OCI-LY7 (cell line): Measurements from ENCODE around the gene IGSF22. TPM values are rescaled to one million over a fixed set of nuclear protein-coding genes. Genes with fewer than 3 reads are reported as not detected.

Experiments
- BruUV-seq: library from RNA; stranded (reverse); fragments of 400-500 nt; replicated peaks from 2 replicates; lab custom pipeline; 2021; lab: Mats Ljungman, UMichigan
- CTCF ChIA-PET: fragments of 300-600 bp; sonication (Branson Sonifier 250); formaldehyde crosslinking; loops from one replicate; lab custom pipeline; 2022; ENCODE audit warnings: antibody characterized with exemption; ENCODE audit not compliant: unreplicated experiment; lab: Charles Lee
- POLR2A ChIA-PET: fragments of 300-600 bp; sonication (Branson Sonifier 250); formaldehyde crosslinking; loops from one replicate; lab custom pipeline; 2022; ENCODE audit warnings: antibody characterized with exemption; lab: Charles Lee
- DNase-seq: peaks from one replicate; pipeline ENCODE4 v3.0.0-alpha.2; 2015; ENCODE audit warnings: low spot score
- H2AFZ ChIP-seq: fragments of 200-600 bp; sonication (generic), shearing (Covaris generic); 2 replicates; pipeline ENCODE4 v1.6.1; 2014; ENCODE audit warnings: mild to moderate bottlenecking, antibody characterized with exemption, low read length, moderate library complexity
- H3K27ac ChIP-seq: fragments of 200-600 bp; sonication (generic); 2 replicates; pipeline ENCODE4 v1.5.1; 2014; ENCODE audit warnings: mixed run types, low read depth, mild to moderate bottlenecking, moderate library complexity, low read length, inconsistent platforms; ENCODE audit not compliant: poor library complexity, severe bottlenecking
- H3K36me3 ChIP-seq: fragments of 200-600 bp; sonication (generic); 2 replicates; pipeline ENCODE4 v1.6.1; 2014; ENCODE audit warnings: mild to moderate bottlenecking, antibody characterized with exemption, low read length, moderate library complexity, mixed read lengths; ENCODE audit not compliant: insufficient read depth
- H3K4me1 ChIP-seq: fragments of 200-600 bp; sonication (generic); 2 replicates; pipeline ENCODE4 v1.5.1; 2014; ENCODE audit warnings: mild to moderate bottlenecking, low read length; ENCODE audit not compliant: insufficient read depth, poor library complexity, severe bottlenecking
- H3K4me2 ChIP-seq: fragments of 200-600 bp; sonication (generic); 2 replicates; pipeline ENCODE4 v1.6.1; 2014; ENCODE audit warnings: mild to moderate bottlenecking, low read length
- H3K4me3 ChIP-seq: fragments of 200-600 bp; sonication (generic); 2 replicates; pipeline ENCODE4 v1.5.1; 2014; ENCODE audit warnings: mild to moderate bottlenecking, low read depth, low read length; ENCODE audit not compliant: poor library complexity, severe bottlenecking
- H3K79me2 ChIP-seq: fragments of 200-600 bp; sonication (generic); 2 replicates; pipeline ENCODE4 v1.6.1; 2016; ENCODE audit warnings: low read depth, mild to moderate bottlenecking, low read length, moderate library complexity, mixed read lengths; ENCODE audit not compliant: insufficient read depth
- H3K9me2 ChIP-seq: fragments of 200-600 bp; sonication (generic); 2 replicates; pipeline ENCODE4 v1.6.1; 2016; ENCODE audit warnings: mild to moderate bottlenecking, low read length, mixed read lengths; ENCODE audit not compliant: insufficient read depth
- H3K9me3 ChIP-seq: fragments of 200-600 bp; sonication (generic); 2 replicates; pipeline ENCODE4 v1.6.1; 2014; ENCODE audit warnings: mild to moderate bottlenecking, mixed run types, low read length, mixed read lengths
- H4K20me1 ChIP-seq: fragments of 200-600 bp; sonication (generic); 2 replicates; pipeline ENCODE4 v1.6.1; 2014; ENCODE audit warnings: mild to moderate bottlenecking, antibody characterized with exemption, low read length, moderate library complexity, mixed read lengths; ENCODE audit not compliant: insufficient read depth
- CTCF ChIP-seq: fragments of 200-600 bp; sonication (generic); conservative IDR thresholded peaks from 2 replicates; pipeline ENCODE4 v1.5.1; 2014; ENCODE audit warnings: mild to moderate bottlenecking, antibody characterized with exemption, low read length, moderate library complexity, mixed read lengths
- EZH2phosphoT487 ChIP-seq: fragments of 200-600 bp; sonication (generic); IDR thresholded peaks from 2 replicates; pipeline ENCODE4 v1.6.1; 2018; ENCODE audit warnings: low read depth, borderline replicate concordance, mild to moderate bottlenecking, mixed run types, antibody characterized with exemption, low read length, moderate library complexity, mixed read lengths
- intact Hi-C: fragments of 100-400 bp; cut with micrococcal nuclease; formaldehyde crosslinking; loops from one replicate; pipeline ENCODE4 v1.10.0; 2022; ENCODE audit not compliant: unreplicated experiment
- total RNA-seq, 2 experiments: library from RNA; depleted of rRNA in 1 of 2; stranded (reverse); fragments of >200 nt in 1 of 2; shearing (Covaris generic) in 1 of 2; gene quantifications; 2 replicates each; pipeline ENCODE4 v1.2.3, GENCODE V29; 2014 to 2022

IGSF22 gene
- total RNA-seq, 2 experiments from 2014 or later, result not detected

DNA sequence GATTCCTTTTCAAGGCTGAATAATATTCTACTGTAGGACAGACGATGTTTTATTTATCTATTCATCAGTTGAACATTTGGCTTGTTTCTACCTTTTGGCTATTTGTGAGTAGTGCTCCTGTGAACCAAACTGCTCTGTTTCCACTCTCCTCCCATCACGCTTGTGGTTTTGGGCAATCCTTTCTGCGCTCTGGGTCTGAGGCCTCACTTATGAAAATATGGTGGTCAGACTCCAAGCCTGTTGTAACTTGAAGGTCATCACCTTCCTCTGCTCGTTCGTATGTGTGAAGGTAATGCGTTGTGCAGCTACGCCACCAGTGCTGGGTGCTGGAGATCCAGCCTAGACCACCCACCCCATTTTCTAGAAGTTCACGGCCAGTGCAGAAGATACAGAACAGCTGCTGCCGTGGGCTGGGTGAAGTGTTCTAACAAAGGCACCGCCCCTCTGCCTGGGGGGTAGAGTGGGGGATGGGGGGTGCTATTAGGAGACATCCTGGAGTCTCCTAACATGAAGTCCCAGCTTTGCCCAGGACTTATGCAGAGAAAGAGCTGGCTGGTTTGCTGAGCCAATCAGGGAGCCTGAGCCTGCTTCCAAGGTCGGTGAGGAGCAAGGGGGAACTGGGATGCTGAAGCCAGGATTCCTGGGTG lies 44.6 kb upstream of the IGSF22 start:
- ChIA-PET CTCF (no interaction called here), POLR2A (no interaction called here)
- Histone ChIP-seq H3K9me3 (no peaks in the 10 kb centered on the region), H3K27ac (no peak overlapping the region), H3K4me2 (no peak overlapping the region), H3K4me1 (peaks cover 19% of the 10 kb centered on the region), H3K9me2 (no peaks in the 10 kb centered on the region), H3K36me3 (no peaks in the 10 kb centered on the region), H3K79me2 (no peaks in the 10 kb centered on the region), H3K4me3 (no peak overlapping the region), H2AFZ (no peak overlapping the region), H4K20me1 (no peaks in the 10 kb centered on the region)
- intact Hi-C loops, result no loop called here
- no peak for DNase-seq
- TF ChIP-seq EZH2phosphoT487, result no peak
- no TSS peak for BruUV-seq

GRCh38 chr11:18769802-18770456 lies 43.9 kb upstream of the IGSF22 start:
- intact Hi-C loops, result loop anchor here (10.0 kb wide), 1 partner anchor 225 kb away; no protein-coding TSS in a partner anchor
- Histone ChIP-seq H3K4me1 (peaks cover 19% of the 10 kb centered on the region), H3K9me3 (no peaks in the 10 kb centered on the region), H3K36me3 (no peaks in the 10 kb centered on the region), H3K79me2 (no peaks in the 10 kb centered on the region), H3K4me3 (no peak overlapping the region), H3K9me2 (no peaks in the 10 kb centered on the region), H4K20me1 (no peaks in the 10 kb centered on the region), H3K4me2 (no peak overlapping the region), H2AFZ (no peak overlapping the region), H3K27ac (no peak overlapping the region)
- CTCF ChIA-PET, result no interaction called here
- peak; percentile 20 for DNase-seq
- no TSS peak for BruUV-seq
- no peak for TF ChIP-seq CTCF
- no peak for TF ChIP-seq EZH2phosphoT487
- POLR2A ChIA-PET, result interaction anchor here (1.4 kb wide), 1 partner anchor 26 kb away, joined by 5 read pairs; no protein-coding TSS in a partner anchor

- TF ChIP-seq CTCF (no peak), EZH2phosphoT487 (no peak)
- no peak for DNase-seq
- ChIA-PET POLR2A (interaction anchor here (0.6 to 1.4 kb wide), 3 partner anchors 15 to 196 kb away, joined by 3 to 5 read pairs (median 4); no protein-coding TSS in a partner anchor), CTCF (interaction anchor here (0.9 to 1.2 kb wide), 2 partner anchors 9 to 11 kb away, joined by 4 to 5 read pairs; no protein-coding TSS in a partner anchor)
- intact Hi-C loops, result loop anchor here (10.0 kb wide), 1 partner anchor 224 kb away; no protein-coding TSS in a partner anchor
- H3K9me2 ChIP-seq, result no peaks in the 10 kb centered on the region
- no peaks in the 10 kb centered on the region for H3K79me2 ChIP-seq
- H4K20me1 ChIP-seq, result no peaks in the 10 kb centered on the region
- peaks cover 19% of the 10 kb centered on the region for H3K4me1 ChIP-seq
- no TSS peak for BruUV-seq
- no peak overlapping the region for H3K4me2 ChIP-seq
- H3K9me3 ChIP-seq, result no peaks in the 10 kb centered on the region
- no peak overlapping the region for H3K27ac ChIP-seq
- H3K4me3 ChIP-seq, result no peak overlapping the region
- no peaks in the 10 kb centered on the region for H3K36me3 ChIP-seq
- no peak overlapping the region for H2AFZ ChIP-seq
Measured at GRCh38 chr11:18768978-18769377, 43.0 kb upstream of the IGSF22 start.
